Upper lobe of left lung (tissue), 6 donors: Measurements from ENCODE around the gene NFATC2IP. TPM values are rescaled to one million over a fixed set of nuclear protein-coding genes. Genes with fewer than 3 reads are reported as not detected.

ENCODE experiments used
- ATAC-seq, 2 donors: fragments of 200-7000 bp; cut with Tn5 transposase; one replicate each; pipeline ENCODE4 v1.9.1; 2022; ENCODE audit warnings: mild to moderate bottlenecking in 2 of 2, moderate library complexity in 2 of 2; ENCODE audit not compliant: low FRiP score in 2 of 2
- DNase-seq, 2 donors: peaks; one replicate each; pipeline ENCODE4 v3.0.0-alpha.2; 2019 to 2020
- H3K27ac ChIP-seq, 4 donors: fragments of 200-600 bp; sonication (generic); one replicate each; pipeline ENCODE4 v1.5.1; 2016 to 2019
- H3K27me3 ChIP-seq, 4 donors: fragments of 200-600 bp; sonication (generic); one replicate each; pipeline ENCODE4 v1.5.1; 2017 to 2019
- H3K36me3 ChIP-seq, 4 donors: fragments of 200-600 bp; sonication (generic); one replicate each; pipeline ENCODE4 v1.5.1; 2016 to 2019
- H3K4me1 ChIP-seq, 4 donors: fragments of 200-600 bp; sonication (generic); one replicate each; pipeline ENCODE4 v1.5.1; 2018 to 2019
- H3K4me3 ChIP-seq, 4 donors: fragments of 200-600 bp; sonication (generic); one replicate each; pipeline ENCODE4 v1.5.1; 2017 to 2019; ENCODE audit warnings: mild to moderate bottlenecking in 2 of 4, moderate library complexity in 1 of 4
- H3K9me3 ChIP-seq, 4 donors: fragments of 200-600 bp; sonication (generic); one replicate each; pipeline ENCODE4 v1.5.1; 2018 to 2019
- CTCF ChIP-seq, 6 experiments: fragments of 450-650 bp in 4 of 6; fragments of 200-600 bp in 2 of 6; sonication (generic) in 2 of 6; IDR thresholded peaks; one replicate each; pipeline ENCODE4 v1.5.1; 2016 to 2019; ENCODE audit warnings: antibody characterized with exemption in 6 of 6
- EP300 ChIP-seq, 4 donors: sonication (generic); formaldehyde crosslinking; IDR thresholded peaks; one replicate each; pipeline ENCODE4 v1.5.1; 2017; ENCODE audit warnings: antibody characterized with exemption in 4 of 4, control low read depth in 2 of 4
- POLR2A ChIP-seq, 4 donors: fragments of 450-650 bp; IDR thresholded peaks; one replicate each; pipeline ENCODE4 v1.5.1; 2016 to 2017; ENCODE audit warnings: antibody characterized with exemption in 4 of 4, mild to moderate bottlenecking in 2 of 4
- POLR2AphosphoS5 ChIP-seq, 2 donors: sonication (generic); formaldehyde crosslinking; IDR thresholded peaks; one replicate each; pipeline ENCODE4 v1.5.1; 2017; ENCODE audit warnings: antibody characterized with exemption in 2 of 2
- WGBS, 2 donors: methylation state at CpG; one replicate each; pipeline ENCODE4 v1.1.5; 2017 to 2018; 5-methylcytosine and 5-hydroxymethylcytosine counted together
- total RNA-seq, 6 donors: library from RNA; depleted of rRNA in 4 of 6; stranded (reverse); fragments of >200 nt in 4 of 6; gene quantifications; one replicate each; pipeline versions ENCODE4 v1.1.0 to v1.2.1, GENCODE V29; 2016 to 2021
- donor health status: DM: no; HTN: no; CAD: no; lungs with moderate emphysema.
- donor health status: DM: no; HTN: yes; CAD: no; lungs with severe emphysema.

Gene NFATC2IP
- total RNA-seq, 6 donors from 2014 or later: 24.6 to 62.9 (median 34.9) TPM

DNA sequence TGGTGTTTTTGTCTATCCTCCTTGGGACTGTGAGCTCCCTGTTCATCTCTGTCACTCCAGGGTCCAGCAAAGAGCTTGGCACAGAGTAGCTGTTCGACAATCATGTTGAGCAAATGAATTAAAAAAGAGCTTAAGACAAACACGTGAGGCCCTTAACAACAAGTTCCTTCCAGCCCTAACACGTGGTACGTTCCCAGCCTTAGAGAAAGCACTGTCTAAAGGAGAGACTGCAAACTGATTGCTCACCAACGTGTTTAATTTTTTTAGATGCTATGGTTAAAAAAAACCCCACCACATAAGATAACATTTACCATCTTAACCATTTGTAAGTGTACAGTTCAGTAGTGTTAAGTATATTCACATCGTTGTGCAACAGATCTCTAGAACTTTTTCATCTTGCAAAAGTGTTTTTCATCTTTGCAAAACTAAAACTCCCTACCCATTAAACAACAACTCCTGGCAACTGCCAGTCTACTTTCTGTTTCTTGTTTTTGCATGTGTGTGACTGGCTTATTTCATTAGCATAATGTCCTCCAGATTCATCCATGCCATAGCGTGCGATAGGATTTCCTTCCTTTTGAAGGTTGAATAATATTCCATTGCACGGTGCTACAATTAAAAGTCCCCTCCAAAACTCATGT is 62.3 kb downstream of the NFATC2IP start:
- H3K9me3 ChIP-seq: no peaks in the 10 kb centered on the region
- no peaks in the 10 kb centered on the region for H3K27me3 ChIP-seq
- no peaks in the 10 kb centered on the region for H3K36me3 ChIP-seq
- H3K4me3 ChIP-seq: no peak overlapping the region
- no peak for TF ChIP-seq CTCF (IDR thresholded peaks at IDR 0.05)
- no peak for TF ChIP-seq POLR2A (IDR thresholded peaks at IDR 0.05)
- TF ChIP-seq EP300 (IDR thresholded peaks at IDR 0.05): no peak
- TF ChIP-seq POLR2AphosphoS5 (IDR thresholded peaks at IDR 0.05): no peak
- peak overlapping the region in 1 of 4 donors; percentile 57 for H3K27ac ChIP-seq
- DNase-seq (no peak), ATAC-seq (no peak)
- WGBS, 2 donors: 38 to 54% methylated on average over 9 of the region's 9 CpGs
- peaks cover 0 to 12% (median 1%) of the 10 kb centered on the region in 4 donors for H3K4me1 ChIP-seq

GRCh38 chr16:29014561-29015069 is 63.9 kb downstream of the NFATC2IP start:
- no peak for ATAC-seq
- Histone ChIP-seq H3K36me3 (no peaks in the 10 kb centered on the region), H3K27ac (peak overlapping the region in 1 of 4 donors; percentile 18), H3K4me3 (no peak overlapping the region), H3K9me3 (no peaks in the 10 kb centered on the region), H3K27me3 (no peaks in the 10 kb centered on the region), H3K4me1 (peaks cover 0 to 12% (median 1%) of the 10 kb centered on the region in 4 donors)
- no peak for DNase-seq
- 82 to 90% methylated on average over 3 of the region's 3 CpGs for WGBS, 2 donors
- TF ChIP-seq EP300 (IDR thresholded peaks at IDR 0.05): no peak
- no peak for TF ChIP-seq POLR2AphosphoS5 (IDR thresholded peaks at IDR 0.05)
- TF ChIP-seq CTCF (IDR thresholded peaks at IDR 0.05): no peak
- no peak for TF ChIP-seq POLR2A (IDR thresholded peaks at IDR 0.05)

Other genes starting within 250 kb of the NFATC2IP start
- gene EIF3C, start 239.5 kb upstream of the NFATC2IP start, total RNA-seq: 100 to 1,000 TPM; 218 to 799 (median 446) TPM
- 10 to 100 TPM in 2 of 6 donors, 1 to 10 TPM in 3, not detected in 1; 1.1 to 15.7 (median 4.7) TPM for gene NPIPB9, start 199.2 kb upstream of the NFATC2IP start, total RNA-seq
- 100 to 1,000 TPM in 4 of 6 donors, 10 to 100 TPM in 2; 90.9 to 291 (median 128) TPM for gene ATXN2L, start 127.9 kb upstream of the NFATC2IP start, total RNA-seq
- 100 to 1,000 TPM in 4 of 6 donors, 10 to 100 TPM in 2; 87.7 to 143 (median 118) TPM for gene TUFM, start 104.6 kb upstream of the NFATC2IP start, total RNA-seq
- 100 to 1,000 TPM in 1 of 6 donors, 10 to 100 TPM in 5; 19.5 to 115 (median 54.1) TPM for gene SH2B1, start 87.1 kb upstream of the NFATC2IP start, total RNA-seq
- gene ATP2A1, start 72.4 kb upstream of the NFATC2IP start, total RNA-seq: 1 to 10 TPM in 1 of 6 donors, under 1 TPM in 5; 0.15 to 4.2 (median 0.57) TPM
- 100 to 1,000 TPM in 1 of 6 donors, 10 to 100 TPM in 5; 25.6 to 115 (median 33.0) TPM for gene RABEP2, start 25.7 kb upstream of the NFATC2IP start, total RNA-seq
- 1 to 10 TPM in 2 of 6 donors, under 1 TPM in 3, not detected in 1; 0.46 to 1.4 (median 0.89) TPM for gene CD19, start 19.0 kb upstream of the NFATC2IP start, total RNA-seq
- 10 to 100 TPM; 23.4 to 84.7 (median 68.7) TPM for gene SPNS1, start 23.8 kb downstream of the NFATC2IP start, total RNA-seq
- 10 to 100 TPM in 4 of 6 donors, 1 to 10 TPM in 2; 3.5 to 70.2 (median 17.5) TPM for gene LAT, start 34.1 kb downstream of the NFATC2IP start, total RNA-seq